Neural crest cell (in vitro differentiated cells): ENCODE results near the gene IL1F10. TPM values are rescaled to one million over a fixed set of nuclear protein-coding genes. Genes with fewer than 3 reads are reported as not detected.

Source experiments
- DNase-seq: peaks from one replicate; pipeline ENCODE4 v3.0.0; 2021; ENCODE audit warnings: low read depth, mixed read lengths, low spot score
- H3K27ac Mint-ChIP-seq: one replicate; pipeline ENCODE4 v1.8.0; 2021; ENCODE audit warnings: mild to moderate bottlenecking, mixed read lengths; ENCODE audit not compliant: unreplicated experiment
- H3K27me3 Mint-ChIP-seq: 2 replicates; pipeline ENCODE4 v1.8.0; 2021; ENCODE audit warnings: low read depth, mild to moderate bottlenecking, mixed read lengths
- H3K36me3 Mint-ChIP-seq: 2 replicates; pipeline ENCODE4 v1.8.0; 2021; ENCODE audit warnings: low read depth, mild to moderate bottlenecking, mixed read lengths
- H3K4me1 Mint-ChIP-seq: 2 replicates; pipeline ENCODE4 v1.8.0; 2021; ENCODE audit warnings: mixed read lengths
- H3K4me3 Mint-ChIP-seq: one replicate; pipeline ENCODE4 v1.8.0; 2021; ENCODE audit warnings: mild to moderate bottlenecking, mixed read lengths
- H3K9me3 Mint-ChIP-seq: 2 replicates; pipeline ENCODE4 v1.8.0; 2021; ENCODE audit warnings: mixed read lengths
- CTCF ChIP-seq: fragments of 200-600 bp; sonication (generic); conservative IDR thresholded peaks from 2 replicates; pipeline ENCODE4 v1.5.0; 2021; ENCODE audit warnings: antibody characterized with exemption, mild to moderate bottlenecking
- total RNA-seq: library from RNA; stranded (reverse); gene quantifications from 2 replicates; pipeline ENCODE4 v1.2.1, GENCODE V29; 2021

Gene IL1F10
- total RNA-seq, 1 donor from 2014 or later = not detected

DNA sequence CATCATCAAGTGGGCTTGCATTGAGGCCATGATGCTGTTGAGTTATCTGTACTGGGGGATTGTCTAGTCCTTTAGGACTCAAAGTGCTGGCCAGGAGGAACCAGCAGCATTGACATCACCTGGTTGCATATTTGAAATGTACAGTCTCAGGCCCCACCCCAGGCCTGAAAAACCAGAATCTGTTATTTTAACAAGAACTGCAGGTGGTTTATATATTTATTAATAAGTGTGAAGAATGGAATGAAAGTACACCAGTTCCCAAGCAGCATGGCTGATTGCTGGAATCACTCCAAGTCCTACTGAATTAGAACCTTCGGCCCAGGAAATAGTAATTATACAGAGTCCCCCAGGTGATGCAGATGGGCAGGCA lies 2.8 kb downstream of the IL1F10 start:
- Mint-ChIP-seq H3K27ac (no peak overlapping the region), H3K27me3 (peaks cover 29% of the 10 kb centered on the region), H3K9me3 (peaks cover 3% of the 10 kb centered on the region), H3K4me1 (no peaks in the 10 kb centered on the region), H3K36me3 (no peaks in the 10 kb centered on the region), H3K4me3 (no peak overlapping the region)
- no peak for TF ChIP-seq CTCF
- DNase-seq = no peak

DNA sequence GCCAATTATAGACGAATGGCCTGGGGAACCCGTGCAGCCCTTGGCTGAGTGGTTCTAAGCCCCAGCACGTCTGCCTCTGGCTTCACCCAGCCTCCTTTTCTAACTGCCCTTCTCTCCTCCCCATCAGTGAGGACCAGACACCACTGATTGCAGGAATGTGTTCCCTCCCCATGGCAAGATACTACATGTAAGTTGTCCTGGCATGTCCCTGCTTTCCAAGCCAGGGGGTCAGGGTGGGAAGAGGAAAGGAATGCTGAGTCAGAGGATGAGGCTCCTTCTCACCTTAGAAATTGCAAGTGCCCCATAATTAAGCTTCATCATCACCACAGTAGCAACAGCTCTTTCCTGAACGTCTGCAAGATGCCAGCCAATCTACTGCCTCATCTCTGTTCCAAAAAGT lies 4.8 kb downstream of the IL1F10 start:
- Mint-ChIP-seq H3K4me1 (no peaks in the 10 kb centered on the region), H3K36me3 (no peaks in the 10 kb centered on the region), H3K27ac (no peak overlapping the region), H3K4me3 (no peak overlapping the region), H3K9me3 (no peaks in the 10 kb centered on the region), H3K27me3 (peaks cover 45% of the 10 kb centered on the region)
- no peak for DNase-seq
- no peak for TF ChIP-seq CTCF

DNA sequence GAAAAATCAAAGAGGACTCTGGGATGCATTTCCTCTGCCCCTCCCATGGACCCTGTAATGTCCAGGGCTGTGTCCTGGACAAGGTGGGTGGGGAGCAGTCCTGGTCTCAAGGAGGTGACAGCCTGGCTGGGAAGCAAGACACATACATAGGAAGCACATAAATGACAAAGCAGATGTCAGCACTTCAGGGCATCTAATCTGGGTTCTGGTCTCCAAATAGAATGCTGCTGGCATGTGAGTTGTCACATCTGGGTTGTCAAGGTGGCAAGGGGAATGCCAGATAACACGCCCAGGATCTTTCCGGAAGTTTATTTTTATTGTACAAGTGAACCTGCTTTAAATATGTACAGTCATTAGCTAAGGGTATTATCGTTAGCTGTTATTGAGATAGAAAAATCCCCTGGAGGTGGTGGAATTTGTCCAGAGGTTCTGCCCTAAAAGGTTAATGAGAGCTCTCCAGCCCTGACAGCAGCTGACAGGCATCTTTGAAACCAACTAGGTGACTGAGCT lies 5.6 kb downstream of the IL1F10 start:
- peak overlapping the region; percentile 58 for H3K27ac Mint-ChIP-seq
- no peaks in the 10 kb centered on the region for H3K36me3 Mint-ChIP-seq
- no peak for TF ChIP-seq CTCF
- no peaks in the 10 kb centered on the region for H3K9me3 Mint-ChIP-seq
- peaks cover 52% of the 10 kb centered on the region for H3K27me3 Mint-ChIP-seq
- no peak for DNase-seq
- H3K4me3 Mint-ChIP-seq = no peak overlapping the region
- no peaks in the 10 kb centered on the region for H3K4me1 Mint-ChIP-seq

- Mint-ChIP-seq H3K36me3 (no peaks in the 10 kb centered on the region), H3K4me3 (no peak overlapping the region), H3K9me3 (no peaks in the 10 kb centered on the region), H3K27me3 (peaks cover 47% of the 10 kb centered on the region), H3K27ac (no peak overlapping the region), H3K4me1 (no peaks in the 10 kb centered on the region)
- DNase-seq = no peak
- TF ChIP-seq CTCF = no peak
These were observed 7.3 kb downstream of the IL1F10 start for GRCh38 chr2:113075030-113075429.

DNA sequence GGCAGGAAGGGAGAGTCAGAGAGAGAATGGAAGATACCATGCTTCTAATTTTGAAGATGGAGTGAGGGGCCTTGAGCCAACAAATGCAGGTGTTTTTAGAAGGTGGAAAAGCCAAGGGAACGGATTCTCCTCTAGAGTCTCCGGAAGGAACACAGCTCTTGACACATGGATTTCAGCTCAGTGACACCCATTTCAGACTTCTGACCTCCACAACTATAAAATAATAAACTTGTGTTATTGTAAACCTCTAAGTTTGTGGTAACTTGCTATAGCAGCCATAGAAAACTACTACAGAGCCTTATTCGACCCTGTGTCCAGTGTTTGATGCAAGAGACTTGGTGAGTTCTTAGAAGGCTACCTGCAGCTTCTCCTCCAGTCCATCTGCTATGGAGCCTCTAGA lies 7.8 kb downstream of the IL1F10 start:
- DNase-seq = no peak
- Mint-ChIP-seq H3K9me3 (no peaks in the 10 kb centered on the region), H3K36me3 (no peaks in the 10 kb centered on the region), H3K27ac (no peak overlapping the region), H3K27me3 (peaks cover 47% of the 10 kb centered on the region), H3K4me1 (no peaks in the 10 kb centered on the region), H3K4me3 (no peak overlapping the region)
- no peak for TF ChIP-seq CTCF
